ENCODE measurements around the gene LAMB1.
"Not testable (repeated sequence)": the region's sequence is repeated elsewhere in the genome, so short reads cannot be mapped to it uniquely, and the experiment has no call there.

Gene LAMB1

GRCh38 chr7:107968449-107968848 is 34.5 kb downstream of the LAMB1 start:
- no peak for DNase-seq

- no peak for DNase-seq
These were observed 35.5 kb downstream of the LAMB1 start for GRCh38 chr7:107967420-107967819.

GRCh38 chr7:107966711-107967110 is 36.2 kb downstream of the LAMB1 start:
- DNase-seq: peak; percentile 70

GRCh38 chr7:107964510-107964909 is 38.5 kb downstream of the LAMB1 start:
- DNase-seq: no peak

- no peak for DNase-seq
These were observed 40.1 kb downstream of the LAMB1 start for GRCh38 chr7:107962817-107963216.

- DNase-seq: no peak
These were observed 41.6 kb downstream of the LAMB1 start for GRCh38 chr7:107961405-107961804.

GRCh38 chr7:107960272-107960671 is 42.7 kb downstream of the LAMB1 start:
- peak; percentile 57 for DNase-seq

GRCh38 chr7:107959527-107959898 is 43.4 kb downstream of the LAMB1 start:
- no peak for DNase-seq

- no peak for DNase-seq
These were observed 44.0 kb downstream of the LAMB1 start for GRCh38 chr7:107958764-107959526.

GRCh38 chr7:107957436-107957835 is 45.5 kb downstream of the LAMB1 start:
- no peak for DNase-seq

GRCh38 chr7:107956950-107957349 is 46.0 kb downstream of the LAMB1 start:
- not testable (repeated sequence) for DNase-seq

GRCh38 chr7:107955394-107955793 is 47.6 kb downstream of the LAMB1 start:
- peak; percentile 5 for DNase-seq

GRCh38 chr7:107953924-107954303 is 49.0 kb downstream of the LAMB1 start:
- DNase-seq: no peak

GRCh38 chr7:107953265-107953923 is 49.6 kb downstream of the LAMB1 start:
- no peak for DNase-seq

- DNase-seq: no peak
These were observed 51.1 kb downstream of the LAMB1 start for GRCh38 chr7:107951896-107952295.

- no peak for DNase-seq
These were observed 51.7 kb downstream of the LAMB1 start for GRCh38 chr7:107951172-107951787.

GRCh38 chr7:107949443-107949935 is 53.5 kb downstream of the LAMB1 start:
- DNase-seq: no peak

- DNase-seq: no peak
These were observed 54.1 kb downstream of the LAMB1 start for GRCh38 chr7:107948645-107949442.

GRCh38 chr7:107946881-107947280 is 56.1 kb downstream of the LAMB1 start:
- no peak for DNase-seq

GRCh38 chr7:107946451-107946850 is 56.5 kb downstream of the LAMB1 start:
- DNase-seq: no peak

GRCh38 chr7:107945332-107945731 is 57.6 kb downstream of the LAMB1 start:
- no peak for DNase-seq

- no peak for DNase-seq
These were observed 58.4 kb downstream of the LAMB1 start for GRCh38 chr7:107944411-107945169.

Measured in femur (tissue), 1 donor.